ENCODE results near the gene CACNA2D4. TPM values are rescaled to one million over a fixed set of nuclear protein-coding genes. Genes with fewer than 3 reads are reported as not detected.

CACNA2D4 gene
- total and polyA plus RNA-seq, 8 donors: 1.5 to 6.5 (median 1.9) TPM

GRCh38 chr12:1805441-1806081, 112.9 kb downstream of the CACNA2D4 start:
- no peaks in the 10 kb centered on the region for H3K36me3 ChIP-seq
- ATAC-seq (no peak), DNase-seq (peak in 2 of 4 donors; percentile 29 to 68)
- peaks cover 0 to 17% of the 10 kb centered on the region in 2 donors for H3K4me1 ChIP-seq
- intact Hi-C loops (cut with DNase I): no loop called here
- H3K9me3 ChIP-seq: no peaks in the 10 kb centered on the region
- TF ChIP-seq CTCF (IDR thresholded peaks at IDR 0.05): no peak
- H3K27me3 ChIP-seq: no peaks in the 10 kb centered on the region
- no peak overlapping the region for H3K4me3 ChIP-seq
- H3K27ac ChIP-seq: no peak overlapping the region

- DNase-seq: peak; percentile 74 to 93 (median 87)
- no peak overlapping the region for H3K4me3 ChIP-seq
- TF ChIP-seq CTCF (IDR thresholded peaks at IDR 0.05): no peak
- peak overlapping the region in 1 of 2 donors; percentile 31 for H3K27ac ChIP-seq
- no peaks in the 10 kb centered on the region for H3K9me3 ChIP-seq
- peaks cover 0 to 10% of the 10 kb centered on the region in 2 donors for H3K4me1 ChIP-seq
- intact Hi-C loops (cut with DNase I): no loop called here
- peak; percentile 96 for ATAC-seq
- H3K36me3 ChIP-seq: no peaks in the 10 kb centered on the region
- no peaks in the 10 kb centered on the region for H3K27me3 ChIP-seq
Measured at GRCh38 chr12:1804545-1805332, 113.7 kb downstream of the CACNA2D4 start.

GRCh38 chr12:1803736-1804135, 114.7 kb downstream of the CACNA2D4 start:
- H3K27me3 ChIP-seq: no peaks in the 10 kb centered on the region
- H3K4me1 ChIP-seq: peaks cover 0 to 4% of the 10 kb centered on the region in 2 donors
- TF ChIP-seq CTCF (IDR thresholded peaks at IDR 0.05): no peak
- ATAC-seq (no peak), DNase-seq (peak in 1 of 4 donors; percentile 20)
- no peak overlapping the region for H3K27ac ChIP-seq
- no peaks in the 10 kb centered on the region for H3K9me3 ChIP-seq
- no peak overlapping the region for H3K4me3 ChIP-seq
- no peaks in the 10 kb centered on the region for H3K36me3 ChIP-seq
- intact Hi-C loops (cut with DNase I): no loop called here

- H3K27ac ChIP-seq: no peak overlapping the region
- DNase-seq: peak in 1 of 4 donors; percentile 37
- no peaks in the 10 kb centered on the region for H3K27me3 ChIP-seq
- H3K36me3 ChIP-seq: no peaks in the 10 kb centered on the region
- H3K4me3 ChIP-seq: no peak overlapping the region
- no peaks in the 10 kb centered on the region for H3K9me3 ChIP-seq
- intact Hi-C loops (cut with DNase I): no loop called here
- H3K4me1 ChIP-seq: peaks cover 0 to 17% of the 10 kb centered on the region in 2 donors
- ATAC-seq: no peak
- no peak for TF ChIP-seq CTCF (IDR thresholded peaks at IDR 0.05)
Measured at GRCh38 chr12:1801303-1801975, 117.0 kb downstream of the CACNA2D4 start.
